CD14-positive monocyte (primary cell): ENCODE results near the gene FRZB. TPM values are rescaled to one million over a fixed set of nuclear protein-coding genes. Genes with fewer than 3 reads are reported as not detected.

Source experiments
- DNase-seq, 3 donors: peaks; one replicate each; pipeline ENCODE4 v3.0.0-alpha.2; 2011 to 2022
- H2AFZ ChIP-seq: 2 replicates; pipeline ENCODE4 v1.6.0; 2012; ENCODE audit warnings: mild to moderate bottlenecking, low read depth, low read length, inconsistent platforms; ENCODE audit not compliant: insufficient read depth, poor library complexity, severe bottlenecking
- H3K27ac ChIP-seq, 2 donors: 1 replicate in 1 of 2; 2 replicates in 1 of 2; pipeline ENCODE4 v1.5.1; 2012 to 2013; ENCODE audit warnings: low read length in 2 of 2, control low read depth in 1 of 2, inconsistent platforms in 1 of 2, low read depth in 1 of 2, mild to moderate bottlenecking in 1 of 2
- H3K27me3 ChIP-seq, 2 donors: one replicate each; pipeline versions ENCODE4 v1.6.0 to v1.6.1; 2011 to 2013; ENCODE audit warnings: low read length in 2 of 2; ENCODE audit not compliant: control insufficient read depth in 2 of 2, insufficient read depth in 2 of 2
- H3K36me3 ChIP-seq, 2 donors: replicated peaks in 1 of 2; 1 replicate in 1 of 2; 2 replicates in 1 of 2; pipeline versions ENCODE4 v1.5.1 to v1.6.1; 2012 to 2013; ENCODE audit warnings: low read length in 2 of 2, control low read depth in 1 of 2, inconsistent platforms in 1 of 2, mild to moderate bottlenecking in 1 of 2; ENCODE audit not compliant: insufficient read depth in 2 of 2, control insufficient read depth in 1 of 2
- H3K4me1 ChIP-seq, 2 donors: 1 replicate in 1 of 2; 2 replicates in 1 of 2; pipeline versions ENCODE4 v1.5.1 to v1.6.1; 2012 to 2013; ENCODE audit warnings: low read length in 2 of 2, control low read depth in 1 of 2, inconsistent platforms in 1 of 2, mild to moderate bottlenecking in 1 of 2, moderate library complexity in 1 of 2; ENCODE audit not compliant: insufficient read depth in 2 of 2, control insufficient read depth in 1 of 2
- H3K4me2 ChIP-seq: replicated peaks from 2 replicates; pipeline ENCODE3; 2012; ENCODE audit warnings: low read length, moderate library complexity, mild to moderate bottlenecking; ENCODE audit not compliant: poor library complexity, severe bottlenecking; ENCODE audit errors: extremely low read depth
- H3K4me3 ChIP-seq, 3 experiments: fragments of 200-600 bp in 1 of 3; sonication (generic) in 1 of 3; replicated peaks in 1 of 3; 1 replicate in 2 of 3; 2 replicates in 1 of 3; pipeline ENCODE4 v1.5.1; 2011 to 2013; ENCODE audit warnings: low read length in 3 of 3, mild to moderate bottlenecking in 3 of 3, control low read depth in 2 of 3, low read depth in 2 of 3, inconsistent platforms in 1 of 3, moderate library complexity in 1 of 3
- H3K79me2 ChIP-seq: 2 replicates; pipeline ENCODE4 v1.6.0; 2012; ENCODE audit warnings: mild to moderate bottlenecking, control low read depth, inconsistent platforms, low read length, moderate library complexity; ENCODE audit not compliant: insufficient read depth
- H3K9ac ChIP-seq: 2 replicates; pipeline ENCODE4 v1.6.0; 2017; ENCODE audit warnings: low read length, mild to moderate bottlenecking; ENCODE audit not compliant: insufficient read depth, poor library complexity, severe bottlenecking
- H3K9me3 ChIP-seq, 2 donors: replicated peaks in 1 of 2; 1 replicate in 1 of 2; 2 replicates in 1 of 2; pipeline versions ENCODE4 v1.5.1 to v1.6.1; 2012 to 2013; ENCODE audit warnings: low read length in 2 of 2, control low read depth in 1 of 2; ENCODE audit not compliant: control insufficient read depth in 1 of 2, insufficient read depth in 1 of 2
- H4K20me1 ChIP-seq: 2 replicates; pipeline ENCODE4 v1.6.0; 2012; ENCODE audit warnings: mild to moderate bottlenecking, low read length, control low read depth, moderate library complexity; ENCODE audit not compliant: insufficient read depth
- H3K27ac Mint-ChIP-seq, 7 donors: one replicate each; pipeline ENCODE4 v1.8.0; 2020; ENCODE audit warnings: mild to moderate bottlenecking in 7 of 7, mixed read lengths in 7 of 7, moderate library complexity in 6 of 7, inconsistent platforms in 2 of 7
- H3K27me3 Mint-ChIP-seq, 3 donors: one replicate each; pipeline ENCODE4 v1.8.0; 2021 to 2022; ENCODE audit warnings: low read depth in 3 of 3, mild to moderate bottlenecking in 3 of 3, mixed read lengths in 3 of 3, moderate library complexity in 3 of 3, inconsistent platforms in 1 of 3
- H3K36me3 Mint-ChIP-seq, 2 donors: one replicate each; pipeline ENCODE4 v1.8.0; 2020; ENCODE audit warnings: mixed read lengths in 2 of 2, inconsistent platforms in 1 of 2, mild to moderate bottlenecking in 1 of 2
- H3K4me1 Mint-ChIP-seq: one replicate; pipeline ENCODE4 v1.8.0; 2020; ENCODE audit warnings: mild to moderate bottlenecking, mixed read lengths
- H3K4me3 Mint-ChIP-seq, 2 donors: one replicate each; pipeline ENCODE4 v1.8.0; 2020; ENCODE audit warnings: mild to moderate bottlenecking in 2 of 2, mixed read lengths in 2 of 2, moderate library complexity in 1 of 2
- H3K9me3 Mint-ChIP-seq, 7 donors: one replicate each; pipeline ENCODE4 v1.8.0; 2020 to 2022; ENCODE audit warnings: mixed read lengths in 7 of 7, mild to moderate bottlenecking in 6 of 7, moderate library complexity in 6 of 7, inconsistent platforms in 2 of 7
- WGBS: methylation state at CpG from one replicate; pipeline ENCODE4 v1.1.5; 2013; ENCODE audit warnings: missing lambda C conversion rate; ENCODE audit not compliant: insufficient coverage; 5-methylcytosine and 5-hydroxymethylcytosine counted together
- intact Hi-C, 2 donors: fragments of 100-400 bp; cut with micrococcal nuclease; formaldehyde crosslinking; loops; one replicate each; pipeline versions ENCODE4 v1.15.0 to v1.15.1; 2023
- polyA plus RNA-seq, 3 donors: library from polyadenylated mRNA; depleted of rRNA in 1 of 3; unstranded in 2 of 3; stranded (reverse) in 1 of 3; fragments of 300-500 nt in 2 of 3; fragments of >200 nt in 1 of 3; fragmentation: Illumina TruSeq in 2 of 3; gene quantifications; 1 replicate in 2 of 3; 2 replicates in 1 of 3; pipeline ENCODE4 v1.2.3, GENCODE V29; 2012 to 2021
- TF ChIP-seq, protein P1 (sequence below): fragments of 200-600 bp; IDR thresholded peaks from one replicate; pipeline ENCODE4 v1.8.0; 2022; ENCODE audit warnings: antibody characterized with exemption, mild to moderate bottlenecking

Gene FRZB
- polyA plus RNA-seq, 3 donors, result not detected

DNA sequence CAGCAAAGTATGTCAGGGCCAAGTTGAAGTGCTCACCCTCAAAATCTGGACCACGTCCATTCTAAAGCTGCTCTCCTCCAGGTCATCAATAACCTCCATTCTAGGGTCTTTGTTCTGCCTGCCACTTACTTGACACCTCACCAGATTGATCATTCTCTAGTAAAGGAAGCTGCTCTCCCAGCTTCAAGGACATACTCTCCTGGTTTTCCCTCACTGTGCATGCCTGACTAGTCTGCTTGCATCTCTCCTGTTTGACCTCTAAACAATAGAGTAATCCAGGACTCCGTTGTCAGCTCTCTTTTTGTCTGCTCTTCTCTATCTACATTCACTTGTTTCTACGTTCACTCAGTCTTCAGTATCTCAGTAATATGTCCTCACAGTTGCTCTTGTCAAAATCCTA is 59.1 kb downstream of the FRZB start:
- peaks cover 2 to 7% (median 2%) of the 10 kb centered on the region in 3 donors for H3K27me3 Mint-ChIP-seq
- no peak for DNase-seq
- intact Hi-C loops, result no loop called here
- no peaks in the 10 kb centered on the region for H3K9me3 ChIP-seq
- peaks cover 0 to 5% (median 0%) of the 10 kb centered on the region in 7 donors for H3K9me3 Mint-ChIP-seq
- H3K27me3 ChIP-seq, result no peaks in the 10 kb centered on the region
- H3K4me2 ChIP-seq, result no peak overlapping the region
- no peaks in the 10 kb centered on the region for H3K79me2 ChIP-seq
- no peaks in the 10 kb centered on the region for H3K4me1 ChIP-seq
- H3K9ac ChIP-seq, result no peak overlapping the region
- no peak overlapping the region for H3K27ac Mint-ChIP-seq
- TF ChIP-seq, protein P1, sequence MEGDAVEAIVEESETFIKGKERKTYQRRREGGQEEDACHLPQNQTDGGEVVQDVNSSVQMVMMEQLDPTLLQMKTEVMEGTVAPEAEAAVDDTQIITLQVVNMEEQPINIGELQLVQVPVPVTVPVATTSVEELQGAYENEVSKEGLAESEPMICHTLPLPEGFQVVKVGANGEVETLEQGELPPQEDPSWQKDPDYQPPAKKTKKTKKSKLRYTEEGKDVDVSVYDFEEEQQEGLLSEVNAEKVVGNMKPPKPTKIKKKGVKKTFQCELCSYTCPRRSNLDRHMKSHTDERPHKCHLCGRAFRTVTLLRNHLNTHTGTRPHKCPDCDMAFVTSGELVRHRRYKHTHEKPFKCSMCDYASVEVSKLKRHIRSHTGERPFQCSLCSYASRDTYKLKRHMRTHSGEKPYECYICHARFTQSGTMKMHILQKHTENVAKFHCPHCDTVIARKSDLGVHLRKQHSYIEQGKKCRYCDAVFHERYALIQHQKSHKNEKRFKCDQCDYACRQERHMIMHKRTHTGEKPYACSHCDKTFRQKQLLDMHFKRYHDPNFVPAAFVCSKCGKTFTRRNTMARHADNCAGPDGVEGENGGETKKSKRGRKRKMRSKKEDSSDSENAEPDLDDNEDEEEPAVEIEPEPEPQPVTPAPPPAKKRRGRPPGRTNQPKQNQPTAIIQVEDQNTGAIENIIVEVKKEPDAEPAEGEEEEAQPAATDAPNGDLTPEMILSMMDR, result no peak
- H3K4me1 Mint-ChIP-seq, result no peaks in the 10 kb centered on the region
- 89% methylated on average over 2 of the region's 3 CpGs for WGBS
- H3K27ac ChIP-seq, result no peak overlapping the region
- H3K4me3 Mint-ChIP-seq, result no peak overlapping the region
- H3K36me3 ChIP-seq, result no peaks in the 10 kb centered on the region
- no peaks in the 10 kb centered on the region for H3K36me3 Mint-ChIP-seq
- H4K20me1 ChIP-seq, result no peaks in the 10 kb centered on the region
- no peak overlapping the region for H3K4me3 ChIP-seq
- H2AFZ ChIP-seq, result no peak overlapping the region

GRCh38 chr2:182804128-182804527 is 62.3 kb downstream of the FRZB start:
- Histone ChIP-seq H3K79me2 (no peaks in the 10 kb centered on the region), H3K36me3 (no peaks in the 10 kb centered on the region), H3K4me1 (no peaks in the 10 kb centered on the region), H3K27ac (no peak overlapping the region), H2AFZ (no peak overlapping the region), H3K4me3 (no peak overlapping the region), H4K20me1 (no peaks in the 10 kb centered on the region), H3K9ac (no peak overlapping the region), H3K9me3 (no peaks in the 10 kb centered on the region), H3K27me3 (peaks cover 0 to 2% of the 10 kb centered on the region in 2 donors), H3K4me2 (no peak overlapping the region)
- TF ChIP-seq, protein P1, result no peak
- no peak for DNase-seq
- Mint-ChIP-seq H3K27ac (no peak overlapping the region), H3K4me3 (no peak overlapping the region), H3K9me3 (peaks cover 0 to 2% (median 0%) of the 10 kb centered on the region in 7 donors), H3K36me3 (no peaks in the 10 kb centered on the region), H3K4me1 (no peaks in the 10 kb centered on the region), H3K27me3 (peaks cover 0 to 2% (median 0%) of the 10 kb centered on the region in 3 donors)
- no CpG with 5 or more reads among the region's 5 CpGs for WGBS
- intact Hi-C loops, result no loop called here
